NCI-H1436 (cell line): ENCODE results near the gene YPEL4.
"Not testable (repeated sequence)": the region's sequence is repeated elsewhere in the genome, so short reads cannot be mapped to it uniquely, and the experiment has no call there.

Source experiments
- DNase-seq: peaks from one replicate; lab custom pipeline; 2025; lab: John Stamatoyannopoulos, UW

YPEL4 gene, protein sequence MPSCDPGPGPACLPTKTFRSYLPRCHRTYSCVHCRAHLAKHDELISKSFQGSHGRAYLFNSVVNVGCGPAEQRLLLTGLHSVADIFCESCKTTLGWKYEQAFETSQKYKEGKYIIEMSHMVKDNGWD

DNA sequence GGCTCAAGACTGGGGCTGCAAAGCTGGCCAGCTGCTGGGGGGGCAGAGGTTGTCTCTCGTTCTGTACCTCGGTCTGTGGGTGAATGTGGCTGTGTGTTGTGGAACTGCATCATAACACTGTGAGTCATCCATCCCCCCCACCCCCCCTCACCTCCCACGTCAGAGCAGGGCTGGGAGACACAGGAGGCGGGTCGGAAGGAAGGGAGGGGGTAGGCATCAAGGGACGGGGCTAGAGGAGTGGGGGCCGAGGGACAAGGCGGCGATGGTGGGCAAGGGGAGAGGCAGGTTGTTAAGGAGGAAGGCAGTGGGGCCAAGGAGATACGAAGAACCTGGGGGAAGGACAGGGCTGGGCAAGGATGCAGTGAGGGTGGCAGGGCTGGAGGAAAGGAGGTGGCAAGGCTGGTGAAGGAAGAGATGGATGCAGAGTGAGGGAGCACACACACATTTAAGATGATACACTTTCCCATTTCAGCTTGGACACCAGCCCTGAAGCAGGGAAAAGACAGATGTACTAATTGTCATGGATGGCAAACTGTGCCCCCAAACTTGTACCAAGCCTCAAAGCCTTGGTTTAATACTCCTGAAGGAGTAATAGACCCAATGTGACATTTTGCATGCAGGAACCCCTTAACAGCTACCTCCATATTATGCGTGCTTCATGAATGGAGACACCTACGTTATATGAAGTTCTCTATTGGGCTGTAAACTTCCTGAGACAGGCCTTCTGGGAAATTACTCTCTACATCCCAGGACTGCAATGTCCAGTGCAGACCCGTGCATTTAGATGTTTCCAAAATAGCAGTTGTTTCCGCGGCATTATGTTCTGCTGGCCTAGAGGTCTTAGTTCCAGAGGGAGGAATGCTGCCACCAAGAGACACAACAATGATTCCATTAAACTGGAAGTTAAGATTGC, at the start of gene YPEL4:
YPEL4 (minus strand) TSS at position 87 of the 913 bp plus-strand sequence. CDS start 2,805 bp downstream, outside the sequence.
- DNase-seq, result peak; percentile 21

DNA sequence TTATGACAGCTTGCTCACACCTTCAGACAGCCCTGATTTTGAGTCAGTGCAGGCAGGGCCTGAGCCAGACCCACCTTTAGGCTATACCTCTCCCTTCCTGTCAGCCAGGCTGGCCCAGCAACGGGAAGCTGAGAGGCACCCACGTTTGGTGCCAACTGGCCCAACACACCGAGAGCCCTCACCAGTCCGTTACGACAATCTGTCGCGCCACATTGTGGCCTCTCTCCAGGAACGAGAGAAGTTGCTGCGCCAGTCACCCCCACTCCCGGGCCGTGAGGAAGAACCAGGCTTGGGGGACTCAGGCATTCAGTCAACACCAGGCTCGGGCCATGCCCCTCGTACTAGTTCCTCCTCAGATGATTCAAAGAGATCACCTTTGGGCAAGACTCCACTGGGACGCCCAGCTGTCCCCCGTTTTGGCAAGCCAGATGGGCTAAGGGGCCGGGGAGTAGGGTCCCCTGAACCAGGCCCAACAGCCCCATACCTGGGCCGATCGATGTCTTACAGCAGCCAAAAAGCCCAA, 49.2 kb upstream of the YPEL4 start:
- DNase-seq, result no peak

DNA sequence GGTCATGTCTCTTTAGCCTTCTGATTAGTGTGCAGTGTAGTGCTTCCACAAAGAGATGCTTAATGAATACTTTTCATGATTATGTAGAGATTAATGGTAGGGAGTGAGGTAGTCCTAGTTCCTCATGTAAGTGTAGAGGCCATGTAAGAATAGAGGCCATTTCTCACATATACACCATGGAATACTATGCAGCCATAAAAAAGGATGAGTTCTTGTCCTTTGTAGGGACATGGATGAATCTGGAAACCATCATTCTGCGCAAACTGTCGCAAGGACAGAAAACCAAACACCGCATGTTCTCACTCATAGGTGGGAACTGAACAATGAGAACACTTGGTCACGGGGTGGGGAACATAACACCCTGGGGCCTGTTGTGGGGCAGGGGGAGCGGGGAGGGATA, 40.8 kb upstream of the YPEL4 start:
- DNase-seq, result not testable (repeated sequence)

DNA sequence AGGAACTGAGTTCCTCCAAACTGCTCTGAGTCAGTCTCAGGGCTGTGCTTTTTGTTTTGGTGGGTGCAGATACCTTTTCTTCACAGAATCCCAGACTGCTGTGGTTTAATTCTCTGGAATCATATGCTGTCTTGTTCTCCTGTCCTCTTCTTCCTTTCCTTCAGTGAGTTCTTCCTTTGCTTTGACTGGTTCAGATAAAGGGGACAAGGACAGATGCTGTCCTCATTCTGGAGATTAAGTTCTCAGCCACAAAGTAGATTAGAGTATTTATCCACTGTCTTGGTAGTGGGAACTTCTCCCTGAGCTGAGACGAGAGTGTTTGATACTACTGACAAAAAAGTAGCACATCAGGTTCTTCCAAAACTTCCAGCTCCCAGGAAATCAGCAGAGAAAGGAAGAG, 31.5 kb upstream of the YPEL4 start:
- DNase-seq, result no peak

DNA sequence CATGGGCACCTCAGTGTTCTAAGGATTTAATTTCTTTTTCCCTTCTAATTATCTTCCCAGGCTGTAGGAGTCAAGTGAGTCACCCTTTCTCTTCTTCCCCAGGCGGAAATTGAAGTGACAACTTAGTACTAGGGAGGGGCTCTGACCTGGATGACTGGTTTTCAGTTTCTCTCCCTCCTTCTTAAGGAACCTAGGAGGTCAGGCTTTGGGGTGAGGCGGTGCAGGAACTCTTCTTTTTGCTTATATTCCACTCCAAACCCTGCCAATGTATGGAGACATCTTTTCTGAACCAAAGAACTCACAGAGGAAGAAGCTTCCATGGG, 30.8 kb upstream of the YPEL4 start:
- DNase-seq, result no peak

DNA sequence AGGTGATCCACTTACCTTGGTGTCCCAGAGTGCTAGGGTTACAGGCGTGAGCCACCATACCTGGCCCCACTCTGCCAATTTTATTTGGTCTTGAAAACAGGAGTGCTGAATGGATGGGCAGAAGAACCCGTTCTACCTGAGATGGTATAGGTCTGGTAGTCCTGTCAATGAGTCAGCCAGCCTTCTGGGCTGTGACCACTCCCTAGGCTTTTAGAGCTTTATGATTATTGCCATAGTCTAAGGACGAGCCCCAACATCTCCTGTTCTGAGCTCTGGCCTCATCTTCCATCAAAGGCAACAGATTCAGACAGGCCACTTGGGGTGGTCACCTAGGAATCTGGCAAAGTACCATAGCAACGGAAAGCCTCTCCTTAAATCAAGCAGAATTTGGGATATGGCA, 29.7 kb upstream of the YPEL4 start:
- no peak for DNase-seq

DNA sequence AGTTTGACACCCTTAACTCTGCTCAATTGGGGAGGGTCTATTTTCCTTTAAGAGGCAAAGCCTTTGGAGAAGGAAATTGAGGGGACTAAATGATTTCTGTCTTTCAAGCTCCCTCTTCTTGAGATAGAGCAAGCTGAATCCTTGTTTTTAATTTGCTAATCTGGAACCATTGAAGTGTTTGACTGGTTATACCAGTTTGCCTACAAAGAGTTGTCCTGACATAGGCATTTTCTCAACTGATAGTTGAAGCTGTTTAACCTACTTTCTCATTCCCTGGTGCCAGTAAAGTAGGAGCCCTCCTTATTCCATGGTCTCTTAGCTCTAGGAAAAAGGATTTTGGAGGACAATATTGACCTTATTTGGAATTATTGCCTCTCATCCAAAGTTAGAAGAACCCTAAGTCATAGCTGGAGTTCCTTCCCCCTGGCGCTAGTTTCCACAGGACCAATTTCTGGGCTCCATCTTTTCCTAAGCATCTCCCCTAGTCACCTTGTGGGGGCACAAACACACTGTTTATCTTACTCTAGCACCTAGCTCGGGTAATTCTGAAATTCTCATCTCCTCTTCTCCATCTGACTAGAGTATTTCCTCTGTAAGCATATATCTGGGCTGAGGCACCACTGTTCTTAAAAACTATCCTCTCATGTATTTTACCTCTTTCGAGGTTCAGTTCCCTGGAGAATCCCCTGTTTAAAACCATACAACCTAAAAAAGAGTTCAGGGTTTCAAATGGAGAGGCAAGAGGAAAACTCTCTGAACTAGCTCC, 25.6 kb upstream of the YPEL4 start:
- DNase-seq, result no peak

DNA sequence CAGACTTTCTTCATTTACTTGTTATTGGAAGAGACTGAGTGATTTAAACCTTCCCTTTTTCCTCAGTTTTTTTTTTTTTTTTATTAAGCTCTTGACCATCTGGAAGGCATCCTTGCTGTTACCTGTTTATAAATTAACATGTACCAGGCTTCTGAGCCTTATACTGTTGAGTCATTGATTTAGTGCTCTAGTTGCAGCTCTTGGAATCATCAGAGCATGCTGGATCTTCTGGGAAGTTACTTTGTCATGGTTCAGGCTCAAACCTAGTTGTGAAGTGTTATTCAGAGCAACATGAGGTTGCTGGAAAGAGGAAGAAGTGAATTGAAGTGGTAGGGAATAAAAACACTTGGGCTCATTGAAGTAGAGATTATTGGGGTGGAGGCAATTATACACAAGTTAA, 24.5 kb upstream of the YPEL4 start:
- no peak for DNase-seq

DNA sequence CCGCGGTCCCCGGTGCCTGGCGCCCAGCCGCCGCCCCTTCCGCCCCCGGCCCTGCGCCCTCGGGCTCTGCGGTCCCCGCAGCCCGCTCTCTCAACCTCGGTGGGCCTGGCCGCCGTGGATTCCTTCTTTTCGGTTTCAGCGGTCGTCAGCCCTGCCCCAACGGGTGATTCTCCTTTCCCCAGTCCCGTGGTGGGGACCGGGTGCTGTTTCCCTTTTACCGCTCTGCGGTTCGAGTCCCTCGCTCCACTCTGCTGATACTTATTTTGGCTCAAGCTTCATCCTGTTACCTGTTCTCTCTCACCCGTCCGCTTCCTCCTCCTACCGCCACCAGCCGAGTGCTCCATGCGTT, 18.7 kb upstream of the YPEL4 start:
- DNase-seq, result no peak

DNA sequence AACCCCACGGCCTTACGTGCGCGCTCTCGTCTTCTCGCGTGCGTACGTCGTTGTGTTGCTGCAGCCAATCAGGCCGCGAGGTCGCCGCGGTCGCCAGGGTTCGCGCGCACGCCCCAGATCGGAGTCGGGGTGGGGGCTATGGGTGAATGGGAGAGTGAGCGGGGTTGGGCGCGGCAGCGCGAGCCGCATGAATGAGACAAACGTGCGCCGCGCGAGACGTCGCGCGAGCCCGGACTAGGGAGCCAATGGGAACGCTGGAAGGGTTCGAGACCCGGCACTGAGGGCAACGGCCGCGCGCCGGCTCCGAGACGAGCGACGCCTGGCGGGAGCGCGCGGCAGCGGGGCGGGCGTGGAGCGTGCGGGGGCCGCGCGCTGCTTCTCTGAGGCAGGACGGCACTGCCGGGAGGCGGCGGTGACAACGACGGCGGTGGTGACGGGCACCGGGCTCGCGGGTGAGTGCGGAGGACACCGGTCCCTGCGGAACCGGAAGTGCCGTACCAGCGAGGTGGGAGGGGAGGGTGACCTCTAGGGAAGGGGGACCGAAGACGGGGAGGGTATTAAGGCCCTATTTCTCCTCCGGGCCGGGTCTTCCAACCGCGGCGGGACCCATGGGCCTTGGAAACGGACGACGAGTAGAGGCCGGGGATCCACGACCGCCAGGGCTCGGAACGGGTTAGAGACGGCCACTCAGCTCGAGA, 18.2 kb upstream of the YPEL4 start, which contains the start of gene ZDHHC5:
ZDHHC5 (plus strand) TSS at position 379 of the 698 bp plus-strand sequence. CDS start 4,977 bp downstream, outside the sequence.
- DNase-seq, result peak; percentile 97

DNA sequence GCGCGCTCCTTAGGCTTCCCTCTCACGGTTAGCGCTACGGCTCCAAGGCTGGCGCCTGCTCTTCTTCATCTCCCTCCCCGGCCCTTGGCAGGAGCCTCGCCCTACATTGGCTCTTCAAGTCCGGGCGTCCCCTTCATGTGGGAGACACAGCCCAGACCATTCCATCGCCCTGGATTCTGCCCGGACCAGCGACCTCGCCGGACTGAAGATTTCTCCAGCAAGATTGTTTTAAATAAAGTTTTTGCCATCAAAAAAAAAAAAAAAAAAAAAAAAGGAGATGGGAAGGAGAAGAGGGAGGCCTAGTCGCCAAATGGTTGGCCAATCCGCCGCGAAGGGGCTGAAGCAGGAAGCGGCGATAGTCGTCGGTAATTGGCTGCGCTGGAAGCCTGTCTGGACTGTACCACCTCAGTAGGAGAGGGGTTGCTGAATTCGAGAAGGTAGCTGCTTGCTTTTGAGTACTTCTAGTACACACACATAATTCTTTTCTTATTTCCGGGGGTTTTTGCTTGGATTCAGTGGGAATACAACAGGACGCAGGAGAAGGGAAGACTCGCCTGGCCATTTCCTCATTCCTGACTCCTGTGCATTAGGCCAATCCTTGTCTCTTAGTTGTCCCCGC, 17.5 kb upstream of the YPEL4 start:
- peak; percentile 94 for DNase-seq

DNA sequence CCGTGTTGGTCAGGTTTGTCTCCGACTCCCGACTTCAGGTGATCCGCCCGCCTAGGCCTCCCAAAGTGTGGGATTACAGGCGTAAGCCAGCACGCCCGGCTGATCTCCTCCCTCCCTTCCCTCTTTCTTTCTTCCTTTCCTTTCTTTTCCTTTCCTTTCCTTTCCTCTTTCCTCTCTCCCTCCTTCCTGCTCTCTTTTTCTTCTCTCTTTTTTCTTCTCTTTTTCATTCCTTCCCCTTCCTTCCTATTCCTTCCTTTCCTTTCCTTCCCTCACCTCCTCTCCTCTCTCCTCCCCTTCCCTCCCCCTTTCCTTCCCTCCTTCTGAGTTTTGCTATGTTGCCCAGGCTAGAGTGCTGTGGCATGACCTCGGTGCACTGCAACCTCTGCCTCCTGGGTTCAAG, 14.3 kb upstream of the YPEL4 start:
- no peak for DNase-seq

DNA sequence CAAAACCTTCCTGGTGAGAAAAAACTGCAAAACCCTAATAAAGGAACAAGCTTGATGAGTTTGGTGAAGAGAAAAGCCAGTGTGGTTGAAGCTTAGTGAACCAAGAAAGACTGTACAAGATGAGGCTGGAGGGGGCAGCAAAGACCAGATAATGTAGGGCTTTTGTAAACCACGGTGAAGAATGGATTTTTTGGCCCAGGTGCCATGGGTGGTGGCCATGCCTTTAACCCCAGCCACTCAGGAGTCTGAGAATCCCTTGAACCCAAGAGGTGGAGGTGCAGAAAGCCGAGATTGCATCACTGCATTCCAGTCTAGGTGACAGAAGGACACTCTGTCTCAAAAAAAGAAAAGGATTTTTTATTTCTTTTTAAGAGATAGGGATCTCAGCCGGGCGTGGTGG, 13.2 kb upstream of the YPEL4 start:
- DNase-seq, result no peak

DNA sequence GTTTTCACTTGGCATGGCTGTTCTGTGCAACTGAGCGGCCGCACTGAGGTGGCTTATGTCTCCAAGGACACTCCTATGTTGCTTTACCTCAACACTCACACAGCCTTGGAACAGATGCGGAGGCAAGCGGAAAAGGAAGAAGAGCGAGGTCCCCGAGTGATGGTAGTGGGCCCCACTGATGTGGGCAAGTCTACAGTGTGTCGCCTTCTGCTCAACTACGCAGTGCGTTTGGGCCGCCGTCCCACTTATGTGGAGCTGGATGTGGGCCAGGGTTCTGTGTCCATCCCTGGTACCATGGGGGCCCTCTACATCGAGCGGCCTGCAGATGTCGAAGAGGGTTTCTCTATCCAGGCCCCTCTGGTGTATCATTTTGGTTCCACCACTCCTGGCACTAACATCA, 10.0 kb upstream of the YPEL4 start:
- DNase-seq, result no peak

DNA sequence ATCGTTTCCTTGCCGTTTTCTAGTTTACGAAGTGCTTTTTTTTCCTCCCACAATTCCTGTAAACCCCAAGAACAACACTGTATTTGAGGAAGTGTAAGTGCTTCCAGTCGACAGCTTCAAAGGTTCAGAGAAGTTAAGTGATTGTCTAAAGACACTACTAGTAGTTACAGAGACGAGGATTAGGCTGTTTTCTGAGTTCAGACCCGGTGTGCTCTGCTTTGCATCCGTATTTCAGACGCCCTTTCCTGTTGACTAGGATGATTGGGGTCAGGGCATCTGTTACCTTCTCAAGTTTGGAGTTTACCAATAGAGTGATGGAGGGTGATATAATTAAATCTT, 8.3 kb upstream of the YPEL4 start:
- DNase-seq, result no peak

DNA sequence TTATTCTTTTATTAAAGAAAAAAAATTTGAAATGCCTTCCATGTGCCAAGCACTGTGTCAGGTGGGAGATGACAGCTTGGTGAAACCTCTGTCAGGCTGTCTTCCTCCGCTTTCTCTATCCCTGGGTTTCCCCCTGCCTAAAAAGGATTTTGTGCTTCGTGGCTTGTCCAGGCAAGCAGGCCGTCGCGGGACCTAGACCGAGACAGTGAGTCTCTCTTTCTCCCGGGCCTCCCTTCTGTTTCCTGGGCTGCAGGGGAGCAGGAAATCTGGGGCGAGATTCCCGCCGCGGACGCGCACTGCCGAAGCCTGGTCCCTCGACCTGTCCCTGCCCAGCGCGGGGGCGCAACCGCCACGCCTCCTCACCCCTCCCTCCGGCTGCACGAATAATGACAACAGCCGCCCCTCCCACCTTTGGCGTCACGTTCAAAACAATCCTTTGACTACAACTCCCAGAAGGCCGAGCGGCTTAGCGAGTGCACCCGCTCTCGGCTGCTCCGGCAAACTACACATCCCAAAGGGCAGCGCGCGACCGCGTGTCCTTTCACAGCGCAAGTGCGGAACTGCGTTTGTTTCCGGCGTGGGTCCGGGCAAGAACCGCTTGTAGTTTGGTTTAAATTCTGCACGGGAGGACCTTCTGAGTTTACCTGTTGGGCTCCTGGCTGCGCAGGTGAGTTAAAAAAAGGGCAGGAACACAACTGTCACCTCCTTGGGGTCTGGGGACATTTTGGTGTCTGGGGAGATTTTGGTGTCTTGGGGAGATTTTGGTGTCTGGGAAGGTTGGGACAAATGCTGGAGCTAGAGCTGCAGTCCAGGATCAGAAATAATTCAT, 7.7 kb upstream of the YPEL4 start, which contains the start of gene CLP1:
CLP1 (plus strand) TSS at position 569 of the 829 bp plus-strand sequence. CDS start 1,715 bp downstream, outside the sequence.
- DNase-seq, result peak; percentile 98

DNA sequence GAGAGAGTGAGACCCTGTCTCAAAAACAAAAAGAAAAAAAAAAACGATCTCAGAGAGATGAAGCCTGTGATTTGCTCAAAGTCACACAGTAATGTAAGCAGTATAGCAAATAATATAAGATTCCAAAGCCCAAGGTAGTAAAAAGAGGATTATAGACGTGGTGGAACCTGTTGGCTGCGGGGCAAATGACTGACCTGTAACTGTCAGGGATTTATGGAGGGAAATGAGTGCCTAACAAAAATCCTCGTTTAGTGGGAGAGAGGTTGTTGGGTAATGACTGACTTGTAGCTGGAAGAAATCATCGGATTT, 7.1 kb upstream of the YPEL4 start:
- DNase-seq, result no peak

DNA sequence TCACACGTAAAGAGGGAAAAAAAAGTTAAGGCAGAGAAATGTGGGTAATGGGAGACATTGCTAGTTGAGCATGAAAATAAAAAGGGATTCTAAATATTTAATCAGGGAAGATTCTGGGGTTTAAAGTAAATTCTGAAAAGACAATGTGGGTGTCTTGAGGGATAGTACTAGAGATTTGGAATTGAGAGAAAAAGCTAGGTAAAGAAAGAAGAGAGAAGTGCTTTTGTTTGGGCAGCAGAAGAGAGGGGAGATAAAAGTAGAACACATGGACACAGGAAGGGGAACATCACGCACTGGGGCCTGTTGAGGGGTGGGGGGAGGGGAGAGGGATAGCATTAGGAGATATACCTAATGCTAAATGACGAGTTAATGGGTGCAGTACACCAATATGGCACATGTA, 3.5 kb upstream of the YPEL4 start:
- DNase-seq, result no peak

DNA sequence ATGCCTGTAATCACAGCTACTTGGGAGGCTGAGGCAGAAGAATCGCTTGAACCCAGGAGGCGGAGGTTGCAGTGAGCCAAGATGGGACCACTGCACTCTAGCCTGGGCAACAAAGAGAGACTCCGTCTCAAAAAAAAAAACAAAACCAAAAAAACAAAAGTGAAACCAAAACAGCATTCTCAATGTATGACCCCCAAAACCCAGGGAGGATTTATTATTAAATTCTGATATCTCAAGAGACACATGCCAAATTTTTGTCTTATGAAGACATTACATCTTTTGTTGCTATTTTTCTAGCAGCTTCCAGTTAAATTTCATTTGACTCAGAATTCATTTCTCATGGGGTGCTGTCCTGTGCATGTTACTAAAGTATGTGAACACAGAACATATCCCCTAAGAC, 3.0 kb upstream of the YPEL4 start:
- no peak for DNase-seq

DNA sequence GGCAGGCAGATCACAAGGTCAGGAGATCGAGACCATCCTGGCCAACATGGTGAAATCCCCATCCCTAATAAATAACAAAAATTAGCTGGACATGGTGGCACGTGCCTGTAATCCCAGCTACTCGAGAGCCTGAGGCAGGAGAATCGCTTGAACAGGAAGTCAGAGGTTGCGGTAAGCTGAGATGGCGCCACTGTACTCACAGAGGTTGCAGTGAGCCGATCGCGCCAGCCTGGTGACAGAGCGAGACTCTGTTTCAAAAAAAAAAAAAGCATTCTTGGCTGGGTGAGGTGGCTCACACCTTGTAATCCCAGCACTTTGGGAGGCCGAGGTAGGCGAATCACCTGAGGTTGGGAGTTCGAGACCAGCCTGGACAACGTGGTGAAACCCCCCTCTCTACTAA, 2.5 kb upstream of the YPEL4 start:
- not testable (repeated sequence) for DNase-seq

DNA sequence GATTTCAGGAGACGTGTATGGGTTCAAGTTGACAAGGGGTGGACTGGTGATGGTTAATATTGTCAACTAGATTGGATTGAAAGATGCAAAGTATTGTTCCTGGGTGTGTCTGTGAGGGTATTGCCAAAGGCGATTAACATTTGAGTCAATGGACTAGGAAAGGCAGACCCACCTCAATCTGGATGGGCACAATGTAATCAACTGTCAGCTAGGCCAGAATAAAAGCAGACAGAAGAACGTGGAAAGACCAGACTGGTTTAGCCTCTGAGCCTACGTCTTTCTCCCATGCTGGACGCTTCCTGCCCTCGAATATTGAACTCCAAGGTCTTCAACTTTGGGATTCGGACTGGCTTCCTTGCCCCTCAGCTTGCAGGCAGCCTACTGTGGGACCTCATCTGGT, 1.7 kb upstream of the YPEL4 start:
- DNase-seq, result no peak
